MM.1S (cell line): Measurements from ENCODE around the gene TRIP4.

Experiments used
- CTCF ChIP-seq: fragments of 300-600 bp; sonication (generic); IDR thresholded peaks from 2 replicates; pipeline ENCODE4 v1.5.1; 2016; ENCODE audit warnings: antibody characterized with exemption, low read length, mixed read lengths
- EZH2phosphoT487 ChIP-seq: fragments of 300-600 bp; sonication (generic); IDR thresholded peaks from 2 replicates; pipeline ENCODE4 v1.6.1; 2018; ENCODE audit warnings: antibody characterized with exemption, low read length

DNA sequence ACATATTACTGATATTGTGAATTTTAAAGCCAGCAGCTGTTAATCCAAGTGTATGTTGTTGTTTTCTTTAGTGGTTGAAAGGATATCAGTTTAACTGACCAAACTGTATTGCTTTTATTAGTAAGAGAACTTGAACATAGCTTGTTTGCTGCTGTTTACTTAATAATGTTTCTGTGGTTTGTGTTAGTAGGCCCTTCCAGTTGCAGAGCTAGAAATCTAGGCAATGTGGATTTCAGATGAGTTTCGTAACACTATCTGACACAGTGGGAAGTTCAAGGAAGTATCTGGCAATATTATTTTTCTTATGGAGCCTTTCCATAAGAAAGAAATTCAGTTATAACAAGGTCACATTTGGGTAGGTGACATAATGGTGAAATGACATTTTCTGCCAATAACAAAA lies 91.2 kb downstream of the TRIP4 start:
- no peak for TF ChIP-seq EZH2phosphoT487
- TF ChIP-seq CTCF: no peak
